ENCODE data around the gene SERPIND1.

Gene SERPIND1

DNA sequence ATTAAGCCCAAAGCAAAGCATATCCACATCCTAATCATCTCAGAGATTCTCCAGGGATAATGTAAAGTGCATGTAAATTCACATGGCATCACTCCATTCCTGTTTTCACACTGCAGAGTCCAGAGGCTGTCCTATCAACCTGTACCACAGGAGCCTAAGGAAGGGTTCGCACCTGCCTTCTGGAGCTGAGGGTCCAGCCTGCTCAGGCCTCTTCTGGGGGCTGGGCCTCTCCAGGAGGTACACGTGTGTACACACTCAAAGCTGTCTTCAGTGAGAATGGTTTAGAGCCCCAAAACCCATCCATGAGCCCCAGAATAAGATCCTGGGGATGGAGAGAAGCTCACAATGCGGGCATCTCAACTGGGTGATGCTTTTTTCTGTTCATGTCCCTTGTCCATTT lies 60.8 kb downstream of the SERPIND1 start:
- no peak overlapping the region for H3K4me3 ChIP-seq (replicated peaks; ENCODE audit: low read depth, low read length)
- TF ChIP-seq, protein P1, sequence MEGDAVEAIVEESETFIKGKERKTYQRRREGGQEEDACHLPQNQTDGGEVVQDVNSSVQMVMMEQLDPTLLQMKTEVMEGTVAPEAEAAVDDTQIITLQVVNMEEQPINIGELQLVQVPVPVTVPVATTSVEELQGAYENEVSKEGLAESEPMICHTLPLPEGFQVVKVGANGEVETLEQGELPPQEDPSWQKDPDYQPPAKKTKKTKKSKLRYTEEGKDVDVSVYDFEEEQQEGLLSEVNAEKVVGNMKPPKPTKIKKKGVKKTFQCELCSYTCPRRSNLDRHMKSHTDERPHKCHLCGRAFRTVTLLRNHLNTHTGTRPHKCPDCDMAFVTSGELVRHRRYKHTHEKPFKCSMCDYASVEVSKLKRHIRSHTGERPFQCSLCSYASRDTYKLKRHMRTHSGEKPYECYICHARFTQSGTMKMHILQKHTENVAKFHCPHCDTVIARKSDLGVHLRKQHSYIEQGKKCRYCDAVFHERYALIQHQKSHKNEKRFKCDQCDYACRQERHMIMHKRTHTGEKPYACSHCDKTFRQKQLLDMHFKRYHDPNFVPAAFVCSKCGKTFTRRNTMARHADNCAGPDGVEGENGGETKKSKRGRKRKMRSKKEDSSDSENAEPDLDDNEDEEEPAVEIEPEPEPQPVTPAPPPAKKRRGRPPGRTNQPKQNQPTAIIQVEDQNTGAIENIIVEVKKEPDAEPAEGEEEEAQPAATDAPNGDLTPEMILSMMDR (IDR thresholded peaks at IDR 0.05; ENCODE audit: low read length, missing control alignments), result no peak
- DNase-seq (ENCODE audit: low read depth), result no peak

All from fibroblast of pulmonary artery (primary cell).